ENCODE data around the gene SCN9A. TPM values are rescaled to one million over a fixed set of nuclear protein-coding genes. Genes with fewer than 3 reads are reported as not detected.

SCN9A gene
- total and polyA plus RNA-seq, 9 of the 15 experiments (the other 6 are each of a cell fraction or from before 2014, with no cell fraction given): 1.4 to 22.8 (median 7.1) TPM

- H3K4me1 ChIP-seq (replicated peaks in 1 of 2; ENCODE audit: control insufficient read depth in 2 of 2, insufficient read depth in 2 of 2, low read length in 2 of 2): no peaks in the 10 kb centered on the region
- BruUV-seq (replicated peaks): no TSS peak
- no peaks in the 10 kb centered on the region for H3K79me2 ChIP-seq (ENCODE audit: control insufficient read depth, insufficient read depth, low read length)
- H3K4me2 ChIP-seq (ENCODE audit: insufficient read depth, low read length): no peak overlapping the region
- ATAC-seq (no peak), FAIRE-seq (no peak), DNase-seq (ENCODE audit: extremely low read depth in 1 of 4, low spot score in 3 of 4) (no peak)
- no peak overlapping the region for H3K4me3 ChIP-seq
- H2AFZ ChIP-seq (ENCODE audit: low read depth, low read length): no peak overlapping the region
- no peak overlapping the region for H3K27ac ChIP-seq (ENCODE audit: extremely low read depth, low read depth, low read length)
- POLR2A ChIA-PET: no interaction called here
- no peaks in the 10 kb centered on the region for H4K20me1 ChIP-seq (replicated peaks; ENCODE audit: control insufficient read depth, insufficient read depth, low read length)
- CTCF ChIA-PET (ENCODE audit: low intra/inter-chr PET ratio): no interaction called here
- WGBS (ENCODE audit: insufficient coverage, low coverage, missing lambda C conversion rate): 4% methylated on average over 1 of the region's 1 CpG
- no peaks in the 10 kb centered on the region for H3K36me3 ChIP-seq (ENCODE audit: control insufficient read depth, insufficient read depth, low read length)
- no peaks in the 10 kb centered on the region for H3K9me1 ChIP-seq (ENCODE audit: control insufficient read depth, insufficient read depth, low read length)
- H3K9ac ChIP-seq (ENCODE audit: insufficient read depth in 1 of 2, low read depth in 2 of 2, low read length in 2 of 2): no peak overlapping the region
- intact Hi-C loops (cut with micrococcal nuclease) (no loop called here), in situ Hi-C loops (cut with MboI) (no loop called here)
- H3K27me3 ChIP-seq (ENCODE audit: control insufficient read depth in 2 of 2, insufficient read depth in 2 of 2, low read length in 2 of 2): no peaks in the 10 kb centered on the region
- no peaks in the 10 kb centered on the region for H3K9me3 ChIP-seq (replicated peaks; ENCODE audit: control insufficient read depth, insufficient read depth, low read depth, low read length)
- TF ChIP-seq HNRNPLL (IDR thresholded peaks at IDR 0.05; ENCODE audit: low read depth, low read length, poor library complexity, severe bottlenecking): no peak
- no peak for TF ChIP-seq RFX5 (IDR thresholded peaks at IDR 0.05; ENCODE audit: low read depth, low read length)
- TF ChIP-seq SUPT5H (IDR thresholded peaks at IDR 0.05): no peak
- TF ChIP-seq, protein P1, sequence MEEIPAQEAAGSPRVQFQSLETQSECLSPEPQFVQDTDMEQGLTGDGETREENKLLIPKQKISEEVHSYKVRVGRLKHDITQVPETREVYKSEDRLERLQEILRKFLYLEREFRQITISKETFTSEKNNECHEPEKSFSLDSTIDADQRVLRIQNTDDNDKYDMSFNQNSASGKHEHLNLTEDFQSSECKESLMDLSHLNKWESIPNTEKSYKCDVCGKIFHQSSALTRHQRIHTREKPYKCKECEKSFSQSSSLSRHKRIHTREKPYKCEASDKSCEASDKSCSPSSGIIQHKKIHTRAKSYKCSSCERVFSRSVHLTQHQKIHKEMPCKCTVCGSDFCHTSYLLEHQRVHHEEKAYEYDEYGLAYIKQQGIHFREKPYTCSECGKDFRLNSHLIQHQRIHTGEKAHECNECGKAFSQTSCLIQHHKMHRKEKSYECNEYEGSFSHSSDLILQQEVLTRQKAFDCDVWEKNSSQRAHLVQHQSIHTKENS (CRISPR knock-in tag; IDR thresholded peaks at IDR 0.05): no peak
- no peak for TF ChIP-seq NFRKB (IDR thresholded peaks at IDR 0.05; ENCODE audit: low read depth)
- no peak for TF ChIP-seq CBX2 (IDR thresholded peaks at IDR 0.05; ENCODE audit: insufficient read depth, low read length, poor library complexity, severe bottlenecking)
- TF ChIP-seq, protein P2, sequence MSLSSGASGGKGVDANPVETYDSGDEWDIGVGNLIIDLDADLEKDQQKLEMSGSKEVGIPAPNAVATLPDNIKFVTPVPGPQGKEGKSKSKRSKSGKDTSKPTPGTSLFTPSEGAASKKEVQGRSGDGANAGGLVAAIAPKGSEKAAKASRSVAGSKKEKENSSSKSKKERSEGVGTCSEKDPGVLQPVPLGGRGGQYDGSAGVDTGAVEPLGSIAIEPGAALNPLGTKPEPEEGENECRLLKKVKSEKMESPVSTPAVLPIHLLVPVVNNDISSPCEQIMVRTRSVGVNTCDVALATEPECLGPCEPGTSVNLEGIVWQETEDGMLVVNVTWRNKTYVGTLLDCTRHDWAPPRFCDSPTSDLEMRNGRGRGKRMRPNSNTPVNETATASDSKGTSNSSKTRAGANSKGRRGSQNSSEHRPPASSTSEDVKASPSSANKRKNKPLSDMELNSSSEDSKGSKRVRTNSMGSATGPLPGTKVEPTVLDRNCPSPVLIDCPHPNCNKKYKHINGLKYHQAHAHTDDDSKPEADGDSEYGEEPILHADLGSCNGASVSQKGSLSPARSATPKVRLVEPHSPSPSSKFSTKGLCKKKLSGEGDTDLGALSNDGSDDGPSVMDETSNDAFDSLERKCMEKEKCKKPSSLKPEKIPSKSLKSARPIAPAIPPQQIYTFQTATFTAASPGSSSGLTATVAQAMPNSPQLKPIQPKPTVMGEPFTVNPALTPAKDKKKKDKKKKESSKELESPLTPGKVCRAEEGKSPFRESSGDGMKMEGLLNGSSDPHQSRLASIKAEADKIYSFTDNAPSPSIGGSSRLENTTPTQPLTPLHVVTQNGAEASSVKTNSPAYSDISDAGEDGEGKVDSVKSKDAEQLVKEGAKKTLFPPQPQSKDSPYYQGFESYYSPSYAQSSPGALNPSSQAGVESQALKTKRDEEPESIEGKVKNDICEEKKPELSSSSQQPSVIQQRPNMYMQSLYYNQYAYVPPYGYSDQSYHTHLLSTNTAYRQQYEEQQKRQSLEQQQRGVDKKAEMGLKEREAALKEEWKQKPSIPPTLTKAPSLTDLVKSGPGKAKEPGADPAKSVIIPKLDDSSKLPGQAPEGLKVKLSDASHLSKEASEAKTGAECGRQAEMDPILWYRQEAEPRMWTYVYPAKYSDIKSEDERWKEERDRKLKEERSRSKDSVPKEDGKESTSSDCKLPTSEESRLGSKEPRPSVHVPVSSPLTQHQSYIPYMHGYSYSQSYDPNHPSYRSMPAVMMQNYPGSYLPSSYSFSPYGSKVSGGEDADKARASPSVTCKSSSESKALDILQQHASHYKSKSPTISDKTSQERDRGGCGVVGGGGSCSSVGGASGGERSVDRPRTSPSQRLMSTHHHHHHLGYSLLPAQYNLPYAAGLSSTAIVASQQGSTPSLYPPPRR (CRISPR knock-in tag; IDR thresholded peaks at IDR 0.05; ENCODE audit: borderline replicate concordance): no peak
- no peak for TF ChIP-seq ZNF174 (CRISPR knock-in tag; IDR thresholded peaks at IDR 0.05)
- TF ChIP-seq CREM (IDR thresholded peaks at IDR 0.05; ENCODE audit: low read depth): no peak
- TF ChIP-seq, protein P3, sequence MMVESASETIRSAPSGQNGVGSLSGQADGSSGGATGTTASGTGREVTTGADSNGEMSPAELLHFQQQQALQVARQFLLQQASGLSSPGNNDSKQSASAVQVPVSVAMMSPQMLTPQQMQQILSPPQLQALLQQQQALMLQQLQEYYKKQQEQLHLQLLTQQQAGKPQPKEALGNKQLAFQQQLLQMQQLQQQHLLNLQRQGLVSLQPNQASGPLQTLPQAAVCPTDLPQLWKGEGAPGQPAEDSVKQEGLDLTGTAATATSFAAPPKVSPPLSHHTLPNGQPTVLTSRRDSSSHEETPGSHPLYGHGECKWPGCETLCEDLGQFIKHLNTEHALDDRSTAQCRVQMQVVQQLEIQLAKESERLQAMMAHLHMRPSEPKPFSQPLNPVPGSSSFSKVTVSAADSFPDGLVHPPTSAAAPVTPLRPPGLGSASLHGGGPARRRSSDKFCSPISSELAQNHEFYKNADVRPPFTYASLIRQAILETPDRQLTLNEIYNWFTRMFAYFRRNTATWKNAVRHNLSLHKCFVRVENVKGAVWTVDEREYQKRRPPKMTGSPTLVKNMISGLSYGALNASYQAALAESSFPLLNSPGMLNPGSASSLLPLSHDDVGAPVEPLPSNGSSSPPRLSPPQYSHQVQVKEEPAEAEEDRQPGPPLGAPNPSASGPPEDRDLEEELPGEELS (CRISPR knock-in tag; IDR thresholded peaks at IDR 0.05; ENCODE audit: borderline replicate concordance): no peak
- no peak for TF ChIP-seq SLC30A9 (CRISPR knock-in tag; IDR thresholded peaks at IDR 0.05)
- TF ChIP-seq HNRNPUL1 (IDR thresholded peaks at IDR 0.05; ENCODE audit: low read length): no peak
- TF ChIP-seq THAP12 (CRISPR knock-in tag; IDR thresholded peaks at IDR 0.05): no peak
- TF ChIP-seq NR2F6 (CRISPR knock-in tag; IDR thresholded peaks at IDR 0.05): no peak
These were observed 126.4 kb downstream of the SCN9A start for GRCh38 chr2:166249318-166249717.
